Measurements from ENCODE around the gene ZBTB26.

The ZBTB26 gene

GRCh38 chr9:122941582-122942234, 10.4 kb upstream of the ZBTB26 start:
- Histone ChIP-seq H3K4me3 (ENCODE audit: low read length) (peak overlapping the region; percentile 97), H3K4me1 (ENCODE audit: control insufficient read depth, insufficient read depth, low read length) (peaks cover 22% of the 10 kb centered on the region), H3K27me3 (ENCODE audit: control insufficient read depth, insufficient read depth, low read length) (no peaks in the 10 kb centered on the region), H3K9ac (ENCODE audit: low read length) (peak overlapping the region; percentile 93), H3K27ac (ENCODE audit: low read depth, low read length) (peak overlapping the region; percentile 96), H3K36me3 (ENCODE audit: control insufficient read depth, insufficient read depth, low read length) (peaks cover 1% of the 10 kb centered on the region)

- Histone ChIP-seq H3K9ac (ENCODE audit: low read length) (peak within 1 kb of the TSS; percentile 93), H3K36me3 (ENCODE audit: control insufficient read depth, insufficient read depth, low read length) (peaks cover 7% of the 10 kb centered on the region), H3K27me3 (ENCODE audit: control insufficient read depth, insufficient read depth, low read length) (no peaks in the 10 kb centered on the region), H3K4me3 (ENCODE audit: low read length) (peak within 1 kb of the TSS; percentile 97), H3K27ac (ENCODE audit: low read depth, low read length) (peak within 1 kb of the TSS; percentile 96), H3K4me1 (ENCODE audit: control insufficient read depth, insufficient read depth, low read length) (peaks cover 17% of the 10 kb centered on the region)
Measured at GRCh38 chr9:122940749-122941581, 9.7 kb upstream of the ZBTB26 start, which contains the start of gene RABGAP1. RABGAP1 (plus strand) TSS chr9:122941020; CDS start chr9:122957060, 16,040 bp downstream.

GRCh38 chr9:122940454-122940748, 9.1 kb upstream of the ZBTB26 start:
- H3K4me3 ChIP-seq (ENCODE audit: low read length), result peak overlapping the region; percentile 76
- H3K36me3 ChIP-seq (ENCODE audit: control insufficient read depth, insufficient read depth, low read length), result peaks cover 7% of the 10 kb centered on the region
- peak overlapping the region; percentile 45 for H3K9ac ChIP-seq (ENCODE audit: low read length)
- H3K27me3 ChIP-seq (ENCODE audit: control insufficient read depth, insufficient read depth, low read length), result no peaks in the 10 kb centered on the region
- H3K4me1 ChIP-seq (ENCODE audit: control insufficient read depth, insufficient read depth, low read length), result peaks cover 11% of the 10 kb centered on the region
- H3K27ac ChIP-seq (ENCODE audit: low read depth, low read length), result peak overlapping the region; percentile 82

DNA sequence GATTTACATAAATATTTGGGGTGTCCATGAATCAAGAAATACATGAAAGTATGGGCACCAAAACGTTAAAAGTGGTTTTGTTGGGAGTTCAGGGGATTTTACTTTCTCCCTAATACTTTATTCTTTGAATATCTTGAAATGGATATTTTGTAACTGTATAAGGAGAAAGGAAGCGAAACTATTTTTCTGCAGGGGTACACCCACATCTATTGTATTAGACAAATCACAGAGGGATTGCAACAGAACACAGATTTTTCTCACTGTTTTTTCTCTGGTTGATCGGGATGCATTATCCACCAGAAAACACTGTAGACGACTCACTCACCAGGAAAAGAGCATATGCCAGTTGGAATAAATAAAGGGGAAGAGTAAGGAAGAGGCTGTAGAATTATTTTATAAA, 8.3 kb upstream of the ZBTB26 start:
- Histone ChIP-seq H3K9ac (ENCODE audit: low read length) (no peak overlapping the region), H3K4me1 (ENCODE audit: control insufficient read depth, insufficient read depth, low read length) (peaks cover 5% of the 10 kb centered on the region), H3K27me3 (ENCODE audit: control insufficient read depth, insufficient read depth, low read length) (no peaks in the 10 kb centered on the region), H3K36me3 (ENCODE audit: control insufficient read depth, insufficient read depth, low read length) (peaks cover 7% of the 10 kb centered on the region), H3K27ac (ENCODE audit: low read depth, low read length) (no peak overlapping the region), H3K4me3 (ENCODE audit: low read length) (no peak overlapping the region)

DNA sequence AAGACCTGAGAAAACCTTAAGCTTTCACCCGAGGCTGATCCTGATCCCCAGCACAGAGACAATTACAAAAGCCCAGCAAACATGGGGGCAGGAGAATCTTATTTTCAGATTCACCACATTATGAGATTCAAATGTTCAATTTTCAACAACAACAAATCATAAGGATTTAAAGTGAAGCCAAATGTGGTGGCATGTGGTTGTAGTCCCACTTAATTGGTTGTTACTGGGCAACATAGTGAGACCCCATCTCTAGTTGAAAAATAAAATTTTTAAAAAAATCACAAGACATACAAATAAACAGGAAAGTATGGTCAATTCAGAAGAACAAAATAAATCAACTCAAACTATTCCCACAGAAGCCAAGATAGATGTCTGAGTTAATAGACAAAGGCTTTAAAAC, 5.6 kb upstream of the ZBTB26 start:
- Histone ChIP-seq H3K27ac (ENCODE audit: low read depth, low read length) (no peak overlapping the region), H3K9ac (ENCODE audit: low read length) (no peak overlapping the region), H3K4me1 (ENCODE audit: control insufficient read depth, insufficient read depth, low read length) (peaks cover 11% of the 10 kb centered on the region), H3K27me3 (ENCODE audit: control insufficient read depth, insufficient read depth, low read length) (no peaks in the 10 kb centered on the region), H3K36me3 (ENCODE audit: control insufficient read depth, insufficient read depth, low read length) (peaks cover 7% of the 10 kb centered on the region), H3K4me3 (ENCODE audit: low read length) (no peak overlapping the region)

DNA sequence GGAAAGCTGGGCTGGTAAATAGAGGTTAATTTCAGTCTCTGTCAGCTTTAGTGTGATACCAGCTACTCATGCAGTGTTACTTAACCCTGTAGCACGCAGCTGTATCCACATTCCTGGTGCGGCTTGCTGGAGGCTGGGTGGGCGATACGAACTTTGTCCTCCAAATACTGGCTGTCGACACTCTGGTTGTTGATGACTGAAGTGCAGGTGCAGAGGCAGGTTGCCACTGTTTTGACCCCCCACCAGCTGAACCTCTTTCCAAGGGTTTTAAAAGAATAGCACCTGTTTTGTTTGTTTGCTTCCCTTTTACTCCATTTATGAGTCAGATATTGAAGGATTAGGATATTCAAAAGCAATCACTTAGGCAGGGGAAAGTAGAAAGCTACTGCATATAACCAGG, 5.2 kb upstream of the ZBTB26 start:
- H3K4me1 ChIP-seq (ENCODE audit: control insufficient read depth, insufficient read depth, low read length), result peaks cover 10% of the 10 kb centered on the region
- H3K4me3 ChIP-seq (ENCODE audit: low read length), result no peak overlapping the region
- H3K27me3 ChIP-seq (ENCODE audit: control insufficient read depth, insufficient read depth, low read length), result no peaks in the 10 kb centered on the region
- no peak overlapping the region for H3K27ac ChIP-seq (ENCODE audit: low read depth, low read length)
- H3K36me3 ChIP-seq (ENCODE audit: control insufficient read depth, insufficient read depth, low read length), result peaks cover 7% of the 10 kb centered on the region
- no peak overlapping the region for H3K9ac ChIP-seq (ENCODE audit: low read length)

DNA sequence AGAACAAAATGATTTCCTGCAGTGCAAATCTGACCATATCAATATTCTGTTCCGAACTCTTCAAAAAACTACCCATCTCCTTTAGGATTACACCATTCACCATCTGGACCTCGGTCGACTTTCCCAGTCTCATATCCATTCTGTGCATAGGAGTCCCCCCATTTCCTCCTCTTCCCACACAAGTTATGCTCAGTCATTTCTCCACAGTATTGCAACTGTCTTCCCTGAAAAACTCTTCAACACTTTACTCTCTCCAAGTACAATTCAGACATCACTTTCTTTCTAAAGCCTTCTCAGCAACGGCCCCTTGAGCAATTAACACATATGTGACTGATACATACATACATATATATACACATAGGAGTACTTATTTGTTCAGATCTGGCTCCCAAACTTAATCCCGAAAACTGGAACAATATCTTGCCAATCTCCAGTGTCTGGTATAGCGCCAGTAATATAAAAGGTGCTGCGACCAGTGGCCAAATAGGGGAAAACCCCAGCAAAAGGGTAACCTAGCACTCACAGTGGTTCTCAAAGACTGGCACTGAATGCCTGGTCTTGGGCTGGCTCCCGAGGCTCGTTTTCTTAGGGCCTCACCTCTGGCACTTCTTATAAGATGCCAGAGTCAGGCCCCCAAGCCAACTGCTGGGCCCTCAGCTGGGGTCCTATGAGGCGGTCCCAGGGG, 629 bp downstream of the ZBTB26 start:
- H3K4me3 ChIP-seq (ENCODE audit: low read length), result peak overlapping the region; percentile 86
- H3K27me3 ChIP-seq (ENCODE audit: control insufficient read depth, insufficient read depth, low read length), result no peaks in the 10 kb centered on the region
- peak overlapping the region; percentile 83 for H3K27ac ChIP-seq (ENCODE audit: low read depth, low read length)
- H3K4me1 ChIP-seq (ENCODE audit: control insufficient read depth, insufficient read depth, low read length), result peaks cover 11% of the 10 kb centered on the region
- H3K36me3 ChIP-seq (ENCODE audit: control insufficient read depth, insufficient read depth, low read length), result no peaks in the 10 kb centered on the region
- H3K9ac ChIP-seq (ENCODE audit: low read length), result peak overlapping the region; percentile 51

DNA sequence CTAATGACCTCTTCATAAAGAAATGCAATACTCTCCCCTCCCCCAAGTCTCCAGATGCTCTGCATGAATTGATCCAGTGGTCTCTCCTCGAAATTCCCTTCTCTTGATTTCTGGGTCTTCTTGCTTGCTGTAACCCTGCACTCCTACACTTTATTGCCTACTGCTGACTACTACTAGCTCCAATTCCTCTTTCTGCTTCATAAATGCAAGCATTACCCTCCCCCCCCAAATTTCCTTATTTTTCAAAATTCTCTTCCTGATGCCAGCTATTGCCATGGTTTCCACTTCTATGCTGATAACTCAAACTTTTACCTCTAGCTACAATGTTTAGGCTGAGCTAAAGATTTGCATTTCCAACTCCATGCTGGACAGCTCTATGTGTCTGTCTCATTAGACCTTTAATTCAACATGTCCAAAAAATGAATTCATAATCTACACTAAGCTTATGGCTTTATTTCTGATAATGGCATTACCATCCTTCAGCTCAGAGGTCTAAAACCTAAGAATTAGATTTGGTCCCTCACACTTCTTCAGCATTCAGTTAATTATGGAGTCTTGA, 1.4 kb downstream of the ZBTB26 start:
- H3K4me3 ChIP-seq (ENCODE audit: low read length), result no peak overlapping the region
- peaks cover 11% of the 10 kb centered on the region for H3K4me1 ChIP-seq (ENCODE audit: control insufficient read depth, insufficient read depth, low read length)
- H3K27me3 ChIP-seq (ENCODE audit: control insufficient read depth, insufficient read depth, low read length), result no peaks in the 10 kb centered on the region
- H3K9ac ChIP-seq (ENCODE audit: low read length), result no peak overlapping the region
- no peaks in the 10 kb centered on the region for H3K36me3 ChIP-seq (ENCODE audit: control insufficient read depth, insufficient read depth, low read length)
- H3K27ac ChIP-seq (ENCODE audit: low read depth, low read length), result no peak overlapping the region

DNA sequence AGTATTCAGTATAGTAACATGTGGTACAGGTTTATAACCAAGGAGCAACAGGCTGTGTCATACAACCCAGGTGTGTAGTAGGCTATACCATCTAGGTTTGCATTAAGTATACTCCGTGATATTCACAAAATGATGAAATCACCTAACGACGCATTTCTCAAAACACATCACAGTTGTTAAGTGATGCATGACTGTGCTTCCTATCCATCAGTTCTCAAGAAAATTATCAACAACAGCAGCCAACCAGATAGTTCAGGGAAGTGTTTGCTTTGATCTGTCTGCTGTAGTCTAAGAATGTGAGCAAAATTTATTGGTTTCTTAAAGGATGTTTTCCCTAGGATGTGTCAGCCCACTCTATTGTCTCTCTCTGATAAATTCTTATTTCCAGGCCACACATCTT, 7.4 kb downstream of the ZBTB26 start:
- H3K27ac ChIP-seq (ENCODE audit: low read depth, low read length), result no peak overlapping the region
- H3K36me3 ChIP-seq (ENCODE audit: control insufficient read depth, insufficient read depth, low read length), result no peaks in the 10 kb centered on the region
- H3K4me3 ChIP-seq (ENCODE audit: low read length), result no peak overlapping the region
- no peaks in the 10 kb centered on the region for H3K4me1 ChIP-seq (ENCODE audit: control insufficient read depth, insufficient read depth, low read length)
- no peaks in the 10 kb centered on the region for H3K27me3 ChIP-seq (ENCODE audit: control insufficient read depth, insufficient read depth, low read length)
- H3K9ac ChIP-seq (ENCODE audit: low read length), result no peak overlapping the region

- H3K4me3 ChIP-seq (ENCODE audit: low read length), result no peak overlapping the region
Measured at GRCh38 chr9:122922713-122923112, 8.6 kb downstream of the ZBTB26 start.

GRCh38 chr9:122918310-122918709, 13.0 kb downstream of the ZBTB26 start:
- peaks cover 3% of the 10 kb centered on the region for H3K4me1 ChIP-seq (ENCODE audit: control insufficient read depth, insufficient read depth, low read length)
- H3K9ac ChIP-seq (ENCODE audit: low read length), result no peak overlapping the region
- H3K27ac ChIP-seq (ENCODE audit: low read depth, low read length), result no peak overlapping the region
- no peaks in the 10 kb centered on the region for H3K27me3 ChIP-seq (ENCODE audit: control insufficient read depth, insufficient read depth, low read length)
- no peaks in the 10 kb centered on the region for H3K36me3 ChIP-seq (ENCODE audit: control insufficient read depth, insufficient read depth, low read length)
- no peak overlapping the region for H3K4me3 ChIP-seq (ENCODE audit: low read length)

More at GRCh38 chr9:122922713-122923112, 8.6 kb downstream of the ZBTB26 start:
- no peaks in the 10 kb centered on the region for H3K4me1 ChIP-seq (ENCODE audit: control insufficient read depth, insufficient read depth, low read length)
- no peaks in the 10 kb centered on the region for H3K27me3 ChIP-seq (ENCODE audit: control insufficient read depth, insufficient read depth, low read length)
- no peak overlapping the region for H3K27ac ChIP-seq (ENCODE audit: low read depth, low read length)
- no peaks in the 10 kb centered on the region for H3K36me3 ChIP-seq (ENCODE audit: control insufficient read depth, insufficient read depth, low read length)
- H3K9ac ChIP-seq (ENCODE audit: low read length), result no peak overlapping the region

DNA sequence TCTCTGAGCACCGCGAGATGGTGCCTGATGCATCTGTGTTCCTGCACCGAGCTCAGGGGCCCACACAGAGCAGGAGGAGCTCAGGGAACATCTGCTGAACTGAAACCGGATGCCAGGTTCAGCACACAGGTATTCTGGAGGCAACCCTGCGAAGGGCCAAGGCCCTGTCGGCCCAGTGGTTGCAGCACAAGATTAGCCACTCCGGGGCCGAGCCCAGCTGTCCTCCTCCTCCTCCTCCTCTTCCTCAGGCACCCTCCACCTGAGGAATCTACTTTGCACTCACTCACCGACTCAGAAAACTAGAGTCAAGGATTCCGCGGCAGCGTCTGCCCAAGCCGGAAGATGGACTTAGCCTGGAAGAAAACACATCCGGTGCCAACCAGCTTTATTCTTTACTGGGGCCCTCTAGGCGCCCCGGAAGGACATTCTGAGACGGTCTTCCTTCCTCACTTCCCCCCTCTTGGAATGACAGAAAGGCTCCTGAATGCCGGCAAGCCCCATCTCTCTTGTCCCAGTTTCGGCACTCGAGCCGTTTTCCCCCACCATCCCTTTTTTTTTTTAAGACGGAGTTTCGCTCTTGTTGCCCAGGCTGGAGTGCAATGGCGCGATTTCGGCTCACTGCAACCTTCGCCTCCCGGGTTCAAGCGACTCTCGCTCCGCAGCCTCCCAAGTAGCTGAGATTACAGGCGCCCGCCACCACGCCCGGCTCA, 18.2 kb downstream of the ZBTB26 start, which contains the start of gene ZBTB6:
ZBTB6 (minus strand) TSS at position 360 of the 710 bp plus-strand sequence. CDS start 1,251 bp downstream, outside the sequence.
- peak within 1 kb of the TSS; percentile 89 for H3K4me3 ChIP-seq (ENCODE audit: low read length)
- H3K9ac ChIP-seq (ENCODE audit: low read length), result peak within 1 kb of the TSS; percentile 34
- no peaks in the 10 kb centered on the region for H3K27me3 ChIP-seq (ENCODE audit: control insufficient read depth, insufficient read depth, low read length)
- H3K27ac ChIP-seq (ENCODE audit: low read depth, low read length), result peak within 1 kb of the TSS; percentile 75
- H3K4me1 ChIP-seq (ENCODE audit: control insufficient read depth, insufficient read depth, low read length), result peaks cover 8% of the 10 kb centered on the region
- H3K36me3 ChIP-seq (ENCODE audit: control insufficient read depth, insufficient read depth, low read length), result peaks cover 8% of the 10 kb centered on the region
